Measurements from ENCODE around the gene SFXN5. TPM values are rescaled to one million over a fixed set of nuclear protein-coding genes. Genes with fewer than 3 reads are reported as not detected.

SFXN5 gene
- total RNA-seq, 1 experiment from 2014 or later: 25.9 TPM

GRCh38 chr2:72965016-72965415 lies 106.5 kb downstream of the SFXN5 start (continued):
- TF ChIP-seq ZSCAN18 (CRISPR knock-in tag; IDR thresholded peaks at IDR 0.05) (no peak), GRHL2 (CRISPR knock-in tag; IDR thresholded peaks at IDR 0.05; ENCODE audit: insufficient replicate concordance, severe bottlenecking) (no peak), ZNF671 (CRISPR knock-in tag; IDR thresholded peaks at IDR 0.05) (no peak), NFYB (CRISPR knock-in tag; conservative IDR thresholded peaks at IDR 0.05; ENCODE audit: low read depth) (no peak), GABPB1 (CRISPR knock-in tag; IDR thresholded peaks at IDR 0.05) (no peak), SMAD3 (CRISPR knock-in tag; IDR thresholded peaks at IDR 0.05; ENCODE audit: borderline replicate concordance) (no peak), ZNF532 (CRISPR knock-in tag; IDR thresholded peaks at IDR 0.05; ENCODE audit: borderline replicate concordance) (no peak), PRRX2 (CRISPR knock-in tag; IDR thresholded peaks at IDR 0.05) (no peak)

- Mint-ChIP-seq H3K27me3 (ENCODE audit: low read depth) (peaks cover 7% of the 10 kb centered on the region), H3K36me3 (peaks cover 3% of the 10 kb centered on the region; the same call in 1 of the 2 replicates), H3K9me3 (no peaks in the 10 kb centered on the region), H3K27ac (peak overlapping the region; percentile 70; the same call in 1 of the 2 replicates), H3K4me1 (peaks cover 53% of the 10 kb centered on the region), H3K4me3 (no peak overlapping the region)
- CTCF ChIA-PET: interaction anchor here (0.9 to 5.8 kb wide), 13 partner anchors 10 to 213 kb away, joined by 3 to 80 read pairs (median 12); partner anchors contain the start of genes EMX1 and SPR
- TF ChIP-seq TEAD4 (CRISPR knock-in tag; IDR thresholded peaks at IDR 0.05): no peak
- no peak for TF ChIP-seq FOXP1 (CRISPR knock-in tag; IDR thresholded peaks at IDR 0.05; ENCODE audit: borderline replicate concordance)
- no peak for TF ChIP-seq CREB1 (CRISPR knock-in tag; IDR thresholded peaks at IDR 0.05)
- TF ChIP-seq, protein P1, sequence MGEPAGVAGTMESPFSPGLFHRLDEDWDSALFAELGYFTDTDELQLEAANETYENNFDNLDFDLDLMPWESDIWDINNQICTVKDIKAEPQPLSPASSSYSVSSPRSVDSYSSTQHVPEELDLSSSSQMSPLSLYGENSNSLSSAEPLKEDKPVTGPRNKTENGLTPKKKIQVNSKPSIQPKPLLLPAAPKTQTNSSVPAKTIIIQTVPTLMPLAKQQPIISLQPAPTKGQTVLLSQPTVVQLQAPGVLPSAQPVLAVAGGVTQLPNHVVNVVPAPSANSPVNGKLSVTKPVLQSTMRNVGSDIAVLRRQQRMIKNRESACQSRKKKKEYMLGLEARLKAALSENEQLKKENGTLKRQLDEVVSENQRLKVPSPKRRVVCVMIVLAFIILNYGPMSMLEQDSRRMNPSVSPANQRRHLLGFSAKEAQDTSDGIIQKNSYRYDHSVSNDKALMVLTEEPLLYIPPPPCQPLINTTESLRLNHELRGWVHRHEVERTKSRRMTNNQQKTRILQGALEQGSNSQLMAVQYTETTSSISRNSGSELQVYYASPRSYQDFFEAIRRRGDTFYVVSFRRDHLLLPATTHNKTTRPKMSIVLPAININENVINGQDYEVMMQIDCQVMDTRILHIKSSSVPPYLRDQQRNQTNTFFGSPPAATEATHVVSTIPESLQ (CRISPR knock-in tag; IDR thresholded peaks at IDR 0.05): no peak
- TF ChIP-seq ELF4 (CRISPR knock-in tag; IDR thresholded peaks at IDR 0.05; ENCODE audit: low read depth): no peak
- TF ChIP-seq ATF1 (CRISPR knock-in tag; IDR thresholded peaks at IDR 0.05): no peak
- no peak for TF ChIP-seq SOX15 (CRISPR knock-in tag; IDR thresholded peaks at IDR 0.05)
- TF ChIP-seq ZNF121 (CRISPR knock-in tag; IDR thresholded peaks at IDR 0.05): no peak
- TF ChIP-seq ZNF532 (CRISPR knock-in tag; IDR thresholded peaks at IDR 0.05; ENCODE audit: borderline replicate concordance): no peak
- TF ChIP-seq MYBL2 (CRISPR knock-in tag; IDR thresholded peaks at IDR 0.05): no peak
- no peak for TF ChIP-seq TP53 (CRISPR knock-in tag; IDR thresholded peaks at IDR 0.05)
- no peak for TF ChIP-seq ZBTB21 (CRISPR knock-in tag; IDR thresholded peaks at IDR 0.05; ENCODE audit: borderline replicate concordance)
- TF ChIP-seq ZMAT4 (CRISPR knock-in tag; IDR thresholded peaks at IDR 0.05): no peak
- DNase-seq (ENCODE audit: low spot score) (no peak), ATAC-seq (no peak)
- POLR2A ChIA-PET: interaction anchor here (1.0 to 4.0 kb wide), 6 partner anchors 10 to 130 kb away, joined by 3 to 30 read pairs (median 6); partner anchors contain the start of genes EMX1 and SPR
These were observed 107.4 kb downstream of the SFXN5 start for GRCh38 chr2:72964146-72964525.
